Hypothalamus (tissue), 51 donors: ENCODE data around the gene TOR3A.

Experiments used
- DNase-seq, 51 donors: peaks; one replicate each; lab custom pipeline; 2025; lab: John Stamatoyannopoulos, UW

TOR3A gene

DNA sequence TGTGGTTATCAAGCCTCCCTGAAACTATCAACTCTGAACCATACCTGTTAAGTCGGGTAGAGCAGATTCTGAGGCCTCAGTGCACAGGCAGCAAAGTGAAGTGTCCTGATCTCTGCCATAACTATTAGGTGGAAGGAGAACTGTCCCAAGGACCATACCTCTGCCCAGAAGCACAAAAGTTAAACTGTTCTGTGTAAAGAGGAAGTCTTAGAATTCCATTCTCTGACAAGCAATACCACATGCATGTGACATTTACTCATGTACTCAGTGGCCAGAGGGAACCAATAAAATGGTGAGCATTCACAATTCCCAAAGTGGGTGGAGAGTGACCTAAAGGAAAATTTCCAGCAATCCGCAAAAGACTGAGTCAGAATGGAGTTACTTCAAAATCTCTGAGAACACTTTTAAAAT is 61.0 kb downstream of the TOR3A start:
- DNase-seq: no peak

DNA sequence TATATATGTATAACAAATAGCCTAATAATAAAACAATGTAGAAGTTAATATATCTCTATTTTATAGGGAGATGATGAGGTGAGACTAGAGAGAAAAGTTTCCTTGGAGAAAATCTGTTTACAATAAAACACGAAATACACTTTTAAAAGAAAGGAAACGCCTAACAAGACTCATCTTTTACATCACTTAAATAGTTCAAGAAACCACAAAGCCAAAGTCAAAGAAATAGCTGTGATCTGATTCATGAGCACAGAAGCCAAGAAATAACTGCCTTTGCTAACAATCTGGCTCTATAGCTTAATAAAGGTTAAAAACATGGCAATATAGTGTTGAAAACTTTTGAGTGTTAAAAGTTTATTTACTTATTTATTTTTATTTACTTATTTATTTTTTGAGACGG is 61.5 kb downstream of the TOR3A start:
- no peak for DNase-seq

DNA sequence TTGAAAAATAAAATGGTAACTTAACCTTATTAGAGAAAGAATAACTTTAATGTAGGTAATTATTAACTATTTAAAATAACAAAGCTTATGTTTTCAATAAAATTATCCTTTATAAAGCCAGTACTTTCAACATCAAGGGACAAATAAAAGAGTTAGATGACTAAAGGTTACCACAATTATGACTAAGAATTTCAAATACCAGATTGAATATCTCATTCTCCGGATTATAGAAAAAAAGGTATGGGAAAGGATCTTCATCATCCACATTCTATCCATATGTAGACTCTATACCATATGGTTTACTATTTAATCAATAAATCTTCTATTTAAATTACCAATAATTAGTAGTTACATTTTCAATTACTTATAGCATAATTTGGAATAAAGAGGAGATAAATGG is 62.8 kb downstream of the TOR3A start:
- DNase-seq: no peak

DNA sequence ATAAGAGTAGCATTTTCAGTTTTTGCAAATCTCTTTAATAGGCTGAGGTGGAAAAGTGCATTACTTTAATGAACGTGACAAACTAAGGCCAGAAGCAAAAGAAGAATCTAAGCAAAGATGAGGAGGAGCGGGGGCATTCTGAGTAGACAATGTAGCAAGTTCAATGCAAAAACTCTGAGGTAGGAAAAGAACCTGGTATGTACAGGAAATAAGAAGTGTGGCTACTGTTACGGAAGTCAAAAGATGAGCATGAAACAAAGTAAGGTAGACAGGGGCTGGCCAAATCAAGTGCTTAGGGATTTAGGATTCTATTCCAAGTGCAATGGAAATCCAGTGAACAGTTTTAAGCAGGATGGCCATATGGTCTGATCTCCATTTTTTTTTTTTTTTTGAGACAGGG is 63.7 kb downstream of the TOR3A start:
- no peak for DNase-seq
